Activated CD4-positive, alpha-beta T cell treated with anti-CD3 and anti-CD28 coated beads, Interleukin-2, Interleukin-6, amounts not matched to agents 100 ng/mL and 50 ng/mL, durations not matched to agents 16 hours and 8 hours (primary cell): Measurements from ENCODE around the gene NR6A1.

Experiments
- DNase-seq: peaks from one replicate; pipeline ENCODE4 v3.0.0-alpha.2; 2020

The NR6A1 gene

DNA sequence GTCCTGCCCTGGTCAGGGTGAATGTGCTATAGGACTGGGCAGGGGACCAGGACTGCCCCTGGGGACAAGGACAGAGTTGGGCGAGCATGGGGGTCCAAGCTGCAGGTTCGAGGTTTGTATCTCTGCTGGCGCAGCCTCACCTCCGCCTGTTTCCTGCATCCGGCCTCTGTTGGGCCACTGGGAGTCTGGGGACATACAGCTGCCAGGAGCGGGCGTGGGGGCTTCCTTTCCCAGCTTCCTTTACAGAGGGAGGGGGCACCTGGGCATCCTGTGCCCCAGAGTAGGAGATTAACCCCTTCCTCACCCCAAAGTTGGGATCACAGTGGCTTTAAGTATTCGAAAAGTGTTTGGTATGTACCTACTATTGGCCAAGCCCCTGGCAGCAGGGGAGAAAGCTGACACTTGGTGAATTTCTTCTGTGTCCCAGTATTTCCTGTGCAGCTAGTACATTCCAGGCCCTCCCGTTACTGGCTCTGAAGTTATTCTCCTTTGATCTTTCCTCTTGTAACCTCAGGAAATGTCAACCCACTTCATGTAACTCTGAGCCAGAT lies 24.8 kb upstream of the NR6A1 start:
- DNase-seq: no peak

DNA sequence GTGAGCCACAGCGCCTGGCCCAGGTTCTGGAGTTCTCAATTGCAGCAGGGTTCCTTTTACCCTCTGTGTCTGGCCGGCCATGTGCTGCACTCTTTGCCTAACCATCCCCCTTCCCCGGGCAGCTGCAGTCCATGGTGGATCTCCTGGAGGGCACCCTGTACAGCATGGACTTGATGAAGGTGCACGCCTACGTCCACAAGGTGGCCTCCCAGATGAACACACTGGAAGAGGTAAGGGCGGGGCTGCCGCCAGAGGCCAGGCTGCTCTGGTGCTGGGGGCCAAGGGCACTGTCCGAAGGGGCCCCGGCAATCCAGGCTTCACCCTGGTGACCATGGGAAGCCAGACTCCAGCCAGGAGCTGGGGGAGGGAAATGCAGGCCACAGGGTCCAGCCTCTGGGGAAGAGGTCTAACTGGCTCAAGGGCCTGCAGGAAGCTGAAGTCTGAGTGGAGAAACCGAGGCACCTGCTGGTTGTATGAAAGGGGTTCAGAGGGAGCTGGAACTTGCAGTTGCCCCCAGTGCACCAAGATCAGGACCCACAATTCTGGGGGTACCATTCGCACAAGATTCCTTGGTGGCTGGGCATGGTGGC lies 23.9 kb upstream of the NR6A1 start:
- DNase-seq: no peak

DNA sequence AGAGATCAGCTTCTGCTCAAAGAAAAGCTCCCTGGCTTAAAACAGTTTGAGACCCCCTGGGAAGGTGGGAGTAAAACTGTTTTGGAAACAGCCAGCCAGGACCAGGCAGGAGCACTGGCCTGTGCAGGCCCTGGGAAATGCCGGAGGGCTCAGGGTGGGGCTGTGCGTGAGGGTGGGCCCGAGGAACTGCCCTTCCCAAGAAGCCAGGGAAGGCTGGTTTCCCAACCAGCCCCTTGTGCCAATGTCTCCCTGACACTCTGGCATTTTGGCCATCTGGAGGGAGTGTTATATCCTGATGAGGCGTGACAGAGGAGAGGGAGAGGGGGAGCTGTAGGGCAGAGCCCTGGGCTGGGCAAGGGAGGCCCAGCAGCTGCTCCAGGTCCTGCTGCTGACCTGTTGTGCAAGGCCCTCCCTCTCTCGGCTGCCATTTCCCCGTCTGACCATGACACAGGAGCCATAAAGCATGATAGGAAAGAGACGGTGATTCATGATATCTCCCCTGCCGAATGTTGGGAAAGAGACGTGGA lies 22.0 kb upstream of the NR6A1 start:
- no peak for DNase-seq

DNA sequence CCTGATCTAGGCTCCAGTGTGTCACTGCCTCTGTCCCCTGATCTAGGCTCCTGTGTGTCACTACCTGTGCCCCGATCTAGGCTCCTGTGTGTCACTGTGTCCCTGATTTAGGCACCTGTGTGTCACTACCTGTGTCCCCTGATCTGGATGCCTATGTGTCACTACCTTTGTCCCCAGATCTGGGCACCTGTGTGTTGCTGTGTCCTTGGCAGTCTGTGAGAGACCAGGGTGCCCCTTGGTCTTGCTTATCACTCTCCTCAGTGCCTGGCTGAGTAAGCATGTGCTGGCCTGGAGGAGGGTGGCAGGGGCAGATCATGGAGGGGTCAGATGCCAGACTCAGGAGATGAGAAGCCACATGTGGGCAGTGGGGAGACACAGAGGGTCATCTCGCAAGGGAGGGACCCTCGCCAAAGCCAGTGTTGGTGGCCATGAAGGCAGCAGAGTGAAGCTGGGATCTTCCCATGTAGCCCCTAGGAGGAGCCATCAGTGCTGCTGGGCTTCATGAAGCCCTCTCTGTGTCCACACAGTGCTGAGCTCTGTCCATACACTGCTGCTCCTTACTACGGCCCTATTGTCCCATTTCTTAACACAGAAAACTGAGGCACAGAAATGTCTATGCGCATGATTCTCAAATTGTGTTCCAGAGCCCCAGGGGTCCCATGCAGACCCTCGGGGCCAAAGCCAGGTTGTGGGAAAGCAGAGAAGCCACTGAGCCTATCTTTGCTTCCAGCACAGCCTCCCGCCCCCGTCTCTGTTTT lies 21.3 kb upstream of the NR6A1 start:
- no peak for DNase-seq

DNA sequence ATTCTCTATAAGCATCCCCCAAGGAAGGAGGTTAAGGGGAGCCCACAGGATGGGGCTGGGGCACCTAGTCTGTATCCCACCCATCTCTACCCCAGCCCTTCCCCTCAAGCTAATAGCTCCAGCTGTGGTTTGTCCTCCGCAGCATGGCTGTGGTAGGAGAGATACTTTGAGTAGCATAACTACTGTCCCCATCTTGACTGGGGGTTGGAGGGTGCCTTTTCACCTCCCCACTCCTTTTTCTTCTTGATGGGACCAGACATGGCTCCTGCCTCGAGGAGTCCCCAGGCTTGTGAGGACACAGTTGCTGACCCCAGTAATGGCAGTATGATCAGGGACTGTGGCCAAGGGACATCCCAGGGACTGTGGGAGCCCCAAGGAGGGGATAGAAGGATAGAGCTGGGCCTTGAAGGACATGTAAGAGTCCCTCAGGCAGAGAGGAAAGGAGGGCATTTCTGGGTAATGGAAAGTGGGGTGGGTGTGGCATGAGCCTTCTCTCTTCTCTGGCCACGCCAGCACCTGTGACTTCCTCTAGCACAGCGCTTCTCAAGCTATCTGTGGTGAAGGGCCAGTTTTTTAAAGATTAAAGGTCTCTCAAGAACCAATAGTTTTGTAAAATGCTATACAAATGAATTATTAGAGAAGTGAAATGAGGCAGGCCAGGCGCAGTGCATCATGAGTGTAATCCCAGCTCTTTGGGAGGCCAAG lies 19.8 kb upstream of the NR6A1 start:
- DNase-seq: no peak

DNA sequence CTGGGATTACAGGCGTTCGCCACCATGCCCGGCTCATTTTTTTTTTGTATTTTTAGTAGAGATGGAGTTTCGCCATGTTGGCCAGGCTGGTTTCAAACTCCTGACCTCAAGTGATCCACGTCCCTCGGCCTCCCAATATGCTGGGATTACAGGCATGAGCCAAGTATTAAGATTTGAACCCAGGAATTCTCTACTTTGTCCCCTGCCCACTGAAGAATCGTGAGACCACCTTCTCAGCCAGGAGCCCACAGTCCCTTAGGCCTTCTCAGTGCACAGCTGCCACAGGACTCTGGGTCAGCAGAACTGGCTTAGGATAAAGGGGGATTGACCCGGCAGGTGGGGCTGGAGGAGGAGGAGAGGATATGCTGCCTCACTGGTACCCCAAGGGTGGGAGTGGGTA lies 19.2 kb upstream of the NR6A1 start:
- DNase-seq: no peak

DNA sequence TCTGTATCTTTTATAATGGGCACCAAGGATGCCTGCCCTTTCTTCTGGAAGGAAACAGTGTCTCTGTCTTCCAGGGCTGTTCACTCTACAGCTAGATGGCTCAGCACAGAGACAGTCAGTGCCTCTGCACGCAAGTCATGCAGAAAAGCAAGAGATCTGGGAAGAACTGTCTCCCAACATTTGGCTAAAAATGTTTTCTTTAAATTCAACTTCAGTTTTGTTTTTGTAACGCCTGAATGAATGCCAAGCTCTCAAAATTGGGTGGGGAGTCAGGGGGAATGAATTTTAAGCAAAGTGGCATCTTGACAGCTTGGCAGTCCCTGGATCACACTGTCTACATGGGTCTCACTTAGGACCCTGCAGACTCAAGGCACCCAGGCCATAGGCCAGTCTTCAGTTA lies 18.4 kb upstream of the NR6A1 start:
- no peak for DNase-seq

DNA sequence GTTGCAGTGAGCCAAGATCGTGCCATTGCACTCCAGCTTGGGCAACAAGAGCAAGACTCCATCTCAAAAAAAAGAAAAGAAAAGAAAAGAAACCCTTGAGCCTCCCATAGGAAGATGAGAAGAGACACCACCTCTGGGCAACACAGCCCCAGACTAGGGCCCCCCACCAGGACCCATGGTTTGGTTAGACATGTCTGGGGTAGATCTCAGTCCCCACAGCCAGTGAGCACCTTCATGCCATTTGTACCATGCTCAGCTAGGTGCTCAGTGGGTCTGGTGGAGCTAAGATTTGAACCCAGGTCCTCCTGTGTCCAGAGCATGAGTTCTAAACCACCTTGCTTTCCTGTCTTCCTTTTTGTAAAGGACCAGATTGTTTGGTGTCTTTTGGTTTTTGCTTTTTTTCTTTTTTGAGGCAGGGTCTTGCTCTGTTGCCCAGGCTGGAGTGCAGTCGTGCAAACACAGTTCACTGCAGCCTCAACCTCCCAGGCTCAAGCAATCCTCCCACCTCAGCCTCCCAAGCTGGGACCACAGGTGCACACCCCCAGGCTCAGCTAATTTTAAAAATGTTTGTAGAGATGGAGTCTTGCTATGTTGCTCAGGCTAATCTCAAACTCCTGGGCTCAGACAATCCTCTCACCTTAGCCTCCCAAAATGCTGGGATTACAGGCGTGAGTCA lies 17.6 kb upstream of the NR6A1 start:
- DNase-seq: no peak

DNA sequence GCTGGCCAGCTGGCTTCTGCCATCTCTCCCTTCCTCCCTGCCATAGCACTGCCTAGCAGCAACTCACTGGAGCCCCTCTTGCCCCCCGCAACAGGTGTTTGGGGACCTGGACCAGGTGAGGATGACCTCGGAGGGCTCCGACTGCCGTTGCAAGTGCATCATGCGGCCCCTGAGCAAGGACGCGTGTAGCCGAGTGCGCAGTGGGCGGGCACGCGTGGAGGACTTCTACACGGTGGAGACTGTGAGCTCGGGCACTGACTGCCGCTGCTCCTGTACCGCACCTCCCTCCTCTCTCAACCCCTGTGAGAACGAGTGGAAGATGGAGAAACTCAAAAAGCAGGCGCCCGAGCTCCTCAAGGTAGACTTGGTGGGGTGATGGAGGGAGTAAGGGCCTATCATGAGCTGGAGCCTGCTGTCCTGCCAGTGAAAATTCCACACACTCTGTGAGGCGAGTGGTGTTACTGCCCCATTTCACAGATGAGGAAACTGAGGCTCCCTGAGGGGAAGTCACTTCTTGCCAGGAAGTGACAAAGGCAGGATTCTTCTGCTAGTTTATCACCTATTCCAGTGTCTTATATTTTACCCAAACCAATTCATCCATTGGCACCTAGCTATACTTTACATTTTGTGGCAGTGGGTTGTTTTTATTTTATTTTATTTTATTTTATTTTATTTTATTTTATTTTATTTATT lies 15.9 kb upstream of the NR6A1 start:
- no peak for DNase-seq

DNA sequence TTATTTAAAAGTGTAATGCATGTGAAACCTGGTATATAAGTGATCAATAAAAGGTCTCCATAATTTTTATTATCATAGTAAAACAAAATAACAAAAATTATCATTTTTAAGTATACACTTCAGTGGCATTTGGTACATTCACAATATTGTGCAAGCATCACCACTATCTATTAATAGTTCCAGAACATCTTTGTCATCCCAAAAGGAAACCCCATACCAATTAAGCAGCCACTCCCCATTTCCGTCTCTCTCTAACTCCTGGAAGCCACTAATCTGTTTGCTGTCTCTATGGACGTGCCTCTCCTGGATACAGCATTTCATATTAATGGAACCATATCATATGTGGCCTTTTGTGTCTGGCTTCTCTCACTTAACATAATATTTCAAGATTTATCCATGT lies 13.4 kb upstream of the NR6A1 start:
- no peak for DNase-seq

DNA sequence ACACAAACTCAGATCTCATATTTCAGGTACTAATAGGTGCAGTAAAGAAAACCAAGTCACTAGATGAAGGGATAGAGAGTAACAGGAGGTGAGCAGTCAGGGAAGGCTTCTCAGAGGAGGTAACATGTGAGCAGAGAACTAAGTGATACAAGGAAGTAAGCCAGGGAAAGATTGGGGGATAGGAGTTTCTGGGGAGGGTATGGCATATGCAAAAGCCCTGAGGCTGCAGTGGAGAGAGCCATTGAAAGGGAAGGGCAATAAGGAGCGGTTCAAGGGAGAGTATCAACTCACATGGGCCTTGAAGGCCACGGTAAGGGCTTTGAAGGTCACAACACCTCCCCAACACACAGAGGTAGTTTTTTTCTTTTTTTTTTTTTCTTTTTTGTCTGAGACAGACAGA lies 12.7 kb upstream of the NR6A1 start:
- no peak for DNase-seq

DNA sequence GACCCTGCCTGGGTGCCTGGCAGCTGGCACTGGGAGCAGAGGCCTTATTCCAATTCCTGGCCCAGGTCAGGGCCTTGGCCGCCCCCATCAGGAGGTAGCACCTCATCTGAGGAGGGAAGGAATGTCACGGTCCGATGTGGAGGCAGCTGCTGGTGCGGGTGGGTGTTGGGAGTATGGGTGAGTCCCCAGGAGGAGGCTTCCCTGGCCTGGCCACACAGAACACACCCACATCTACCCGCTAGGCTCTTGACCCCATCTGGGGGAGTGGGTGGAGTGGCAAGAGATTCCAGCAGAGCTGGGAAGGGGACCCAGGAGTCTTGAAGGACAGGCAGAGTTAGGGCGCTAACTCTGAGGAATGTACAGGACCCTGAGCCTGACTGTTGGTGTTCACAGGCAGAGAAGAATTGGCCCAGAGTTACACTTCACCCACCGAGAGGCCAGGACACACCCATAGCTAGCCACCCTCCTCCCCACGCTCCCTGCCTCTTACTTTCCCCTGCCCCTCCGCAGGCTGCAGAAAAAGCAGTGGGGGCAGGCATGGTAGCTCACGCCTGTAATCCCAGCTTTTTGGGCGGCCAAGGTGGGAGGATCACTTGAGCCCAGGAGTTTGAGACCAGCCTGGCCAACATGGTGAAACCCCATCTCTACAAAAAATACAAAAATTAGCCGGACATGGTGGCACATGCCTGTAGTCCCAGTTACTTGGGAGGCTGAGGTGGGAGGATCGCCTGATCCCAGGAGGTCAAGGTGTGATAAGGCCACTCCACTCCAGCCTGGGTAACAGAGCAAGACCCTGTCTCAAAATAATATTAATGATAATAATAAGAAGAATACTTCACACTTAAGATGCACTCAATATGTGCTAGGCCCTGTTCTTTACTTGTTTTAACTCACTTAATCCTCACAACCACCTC lies 11.8 kb upstream of the NR6A1 start:
- no peak for DNase-seq

DNA sequence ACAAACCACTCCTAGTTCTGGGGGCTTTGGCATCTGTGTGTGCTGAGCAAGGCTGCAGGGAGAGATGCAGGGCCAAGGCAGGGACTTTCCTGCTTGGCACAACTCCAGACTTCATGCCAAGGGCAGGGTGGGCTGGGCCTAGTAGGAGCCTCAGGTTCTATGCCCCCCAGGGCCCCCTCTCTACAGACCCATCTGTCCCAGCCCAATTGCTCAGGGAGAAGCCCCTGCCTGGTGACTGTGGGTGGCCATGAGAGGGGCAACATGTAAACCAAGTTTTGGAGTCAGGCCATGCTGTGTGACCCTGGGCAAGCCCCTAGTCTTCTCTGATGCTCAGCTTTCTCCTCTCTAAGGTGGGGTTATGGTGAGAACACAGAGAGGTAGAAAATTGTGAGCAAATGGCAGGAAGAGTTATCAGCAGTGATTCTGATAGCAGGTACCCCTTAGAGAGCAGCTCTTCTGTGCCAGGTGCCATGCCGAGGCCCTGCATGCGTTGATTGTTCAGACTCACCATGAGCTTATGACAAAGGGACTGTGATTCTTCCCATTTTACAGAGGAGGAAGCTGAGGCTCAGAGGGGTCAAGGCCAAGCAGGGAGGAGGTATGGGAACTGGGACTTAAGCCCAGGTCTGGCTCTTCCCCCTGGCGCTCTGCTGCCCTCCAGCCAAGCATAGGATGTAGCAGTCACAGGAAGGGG lies 11.0 kb upstream of the NR6A1 start:
- DNase-seq: no peak

DNA sequence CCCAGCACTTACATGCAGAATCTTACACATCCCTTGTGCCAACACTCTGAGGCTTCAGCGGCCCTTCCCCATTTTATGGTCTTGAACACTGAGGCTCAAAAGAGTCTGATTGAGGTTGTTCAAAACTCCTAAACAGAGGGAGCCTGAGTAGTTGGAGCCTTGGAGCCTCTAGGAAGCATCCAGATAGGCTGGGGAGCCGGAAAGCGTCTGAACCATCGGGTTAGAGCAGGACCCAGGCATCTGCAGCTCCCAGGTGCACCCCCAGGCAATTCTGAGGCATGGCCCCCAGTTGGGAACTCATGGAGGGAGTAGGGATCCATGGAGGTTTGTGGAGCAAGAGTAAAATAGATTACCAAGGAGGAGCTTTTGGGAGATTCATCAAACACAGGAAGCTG lies 9.6 kb upstream of the NR6A1 start:
- no peak for DNase-seq

DNA sequence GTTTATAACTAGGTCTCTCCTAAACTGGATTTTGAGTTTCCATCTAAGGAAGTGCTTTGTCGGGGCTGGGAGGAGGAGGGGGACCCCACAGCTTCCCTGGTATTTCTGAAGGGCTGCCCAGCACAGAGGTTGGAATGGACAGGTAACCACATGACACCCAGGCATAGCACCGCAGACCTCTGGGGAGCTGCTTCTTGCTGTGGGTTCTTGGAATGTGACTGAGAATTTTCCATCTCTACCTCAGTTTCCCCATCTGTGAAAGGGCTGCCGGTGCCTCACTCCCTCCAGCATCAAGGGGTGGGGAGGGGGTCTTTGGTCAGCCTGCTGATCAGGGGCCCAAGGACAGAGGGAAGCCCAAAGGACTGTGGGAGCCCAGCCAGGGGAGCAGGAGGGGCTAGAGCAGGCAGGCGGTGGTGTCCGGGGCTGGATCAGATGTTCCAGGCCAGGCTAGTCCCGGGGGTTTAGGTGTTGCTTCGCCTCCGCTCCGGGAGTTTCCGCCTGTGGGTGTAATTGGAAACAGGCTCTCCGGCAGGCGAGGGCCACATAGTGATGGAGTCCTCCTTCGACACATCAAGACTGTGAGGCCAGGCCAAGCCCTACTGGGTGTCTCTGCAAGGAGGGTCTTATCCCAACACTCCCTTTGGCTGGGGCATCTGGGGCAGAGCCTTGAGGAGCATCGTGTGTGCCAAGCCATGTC lies 9.1 kb upstream of the NR6A1 start:
- DNase-seq: no peak

DNA sequence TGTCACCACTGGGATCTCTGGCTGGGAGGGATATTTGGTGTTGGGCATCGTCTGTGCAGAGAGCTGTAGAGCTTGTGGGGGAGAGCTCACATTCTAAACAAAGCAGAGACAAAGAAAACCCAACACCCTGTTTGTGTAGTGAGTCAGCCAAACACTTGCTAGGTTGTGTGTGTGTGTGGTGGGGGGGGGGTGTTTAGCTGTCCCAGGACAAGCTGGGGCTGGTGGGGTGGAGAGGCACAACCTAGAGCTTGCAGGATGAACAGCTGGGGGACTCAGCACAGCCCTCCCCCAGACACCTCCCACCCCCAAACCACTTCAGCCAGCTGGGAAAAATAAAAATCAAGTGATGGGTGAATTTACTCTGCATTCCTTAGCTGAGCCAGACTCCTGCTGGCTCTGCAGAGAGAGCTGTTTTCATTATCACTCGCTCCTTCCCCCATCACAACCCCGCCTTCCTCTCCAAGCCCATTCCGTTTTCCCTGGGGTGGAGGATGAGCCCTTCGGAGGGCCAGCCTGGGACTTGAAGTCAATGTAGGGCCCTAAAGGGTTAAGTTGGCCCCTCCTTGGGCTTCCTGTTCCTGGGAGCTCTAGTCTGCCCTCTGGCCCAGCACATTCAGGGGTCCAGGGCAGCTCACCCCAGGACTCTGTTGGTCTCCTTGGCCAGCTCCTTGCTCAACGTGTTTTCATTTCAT lies 8.4 kb upstream of the NR6A1 start:
- DNase-seq: no peak

DNA sequence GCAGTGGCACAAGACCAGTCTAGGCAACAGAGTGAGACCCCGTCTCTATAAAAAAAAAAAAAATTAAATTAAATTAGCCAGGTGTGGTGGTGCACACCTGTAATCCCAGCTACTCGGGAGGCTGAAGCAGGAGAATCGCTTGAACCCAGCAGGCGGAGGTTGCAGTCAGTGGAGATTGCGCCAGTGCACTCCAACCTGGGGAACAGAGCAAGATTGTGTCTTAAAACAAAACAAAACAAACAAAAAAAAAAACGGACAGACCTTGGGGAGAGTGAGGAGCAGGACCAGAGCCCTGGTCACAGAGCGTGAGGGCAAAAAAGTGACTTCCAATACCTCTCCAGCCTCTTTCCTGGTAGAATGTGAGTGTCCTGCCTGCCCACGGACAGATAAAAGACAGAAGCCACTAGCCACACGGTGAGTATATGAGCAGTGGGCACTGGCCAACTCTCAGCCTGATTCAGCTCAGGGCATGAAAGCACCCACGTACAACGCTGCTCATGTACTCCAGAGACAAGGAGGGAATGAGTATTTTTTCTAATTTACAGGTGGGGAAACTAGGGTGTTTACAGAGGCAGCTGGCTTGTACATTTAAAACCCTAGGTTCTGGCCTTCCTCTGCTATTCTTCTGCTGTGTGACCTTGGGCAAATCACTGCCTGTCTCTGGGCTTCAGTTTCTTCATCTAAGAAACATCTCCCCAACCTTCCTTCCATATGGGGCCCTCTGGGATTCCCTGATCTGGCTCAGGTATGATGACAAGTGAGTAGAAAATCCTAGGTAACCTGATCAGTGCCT lies 7.7 kb upstream of the NR6A1 start:
- no peak for DNase-seq

DNA sequence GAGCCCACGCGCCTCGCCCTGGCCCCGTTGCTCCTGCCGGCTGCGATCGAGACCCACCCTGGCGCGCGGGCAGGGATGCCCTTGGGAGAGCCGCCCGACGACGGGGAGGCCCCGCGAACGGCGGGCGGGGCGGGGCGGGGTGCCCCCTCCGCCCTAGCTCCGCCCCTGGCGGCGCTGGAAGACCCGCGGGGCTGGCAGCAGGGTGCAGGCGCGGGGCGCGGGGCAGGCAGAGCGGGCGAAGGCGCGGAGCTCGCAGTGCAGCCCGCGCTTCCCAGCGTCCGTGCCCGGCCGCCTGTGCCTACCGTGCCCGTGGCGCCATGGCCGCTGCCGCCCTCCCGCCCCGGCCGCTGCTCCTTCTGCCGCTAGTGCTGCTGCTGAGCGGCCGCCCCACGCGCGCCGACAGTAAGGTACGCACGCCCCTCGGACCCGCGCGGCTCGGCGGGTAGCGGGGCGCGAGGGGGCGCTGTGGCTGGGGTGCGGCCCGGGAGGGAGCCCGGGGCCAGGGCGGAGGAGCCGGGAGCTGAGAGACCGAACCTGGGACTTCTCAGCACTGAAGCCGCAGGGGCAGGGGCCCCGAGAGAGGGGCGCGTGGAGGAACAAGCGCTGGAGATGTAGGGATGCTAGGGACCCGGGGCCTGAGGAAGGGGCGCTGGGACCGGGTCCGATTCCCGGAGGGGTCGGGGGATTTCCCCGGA lies 6.0 kb upstream of the NR6A1 start, which contains the start of gene OLFML2A:
TSS of gene OLFML2A (plus strand) at position 180 of the 695 bp plus-strand sequence. CDS start at position 318, 138 bp downstream.
- peak; percentile 20 for DNase-seq
